ENCODE measurements around the gene MAP7D2.

MAP7D2 gene

DNA sequence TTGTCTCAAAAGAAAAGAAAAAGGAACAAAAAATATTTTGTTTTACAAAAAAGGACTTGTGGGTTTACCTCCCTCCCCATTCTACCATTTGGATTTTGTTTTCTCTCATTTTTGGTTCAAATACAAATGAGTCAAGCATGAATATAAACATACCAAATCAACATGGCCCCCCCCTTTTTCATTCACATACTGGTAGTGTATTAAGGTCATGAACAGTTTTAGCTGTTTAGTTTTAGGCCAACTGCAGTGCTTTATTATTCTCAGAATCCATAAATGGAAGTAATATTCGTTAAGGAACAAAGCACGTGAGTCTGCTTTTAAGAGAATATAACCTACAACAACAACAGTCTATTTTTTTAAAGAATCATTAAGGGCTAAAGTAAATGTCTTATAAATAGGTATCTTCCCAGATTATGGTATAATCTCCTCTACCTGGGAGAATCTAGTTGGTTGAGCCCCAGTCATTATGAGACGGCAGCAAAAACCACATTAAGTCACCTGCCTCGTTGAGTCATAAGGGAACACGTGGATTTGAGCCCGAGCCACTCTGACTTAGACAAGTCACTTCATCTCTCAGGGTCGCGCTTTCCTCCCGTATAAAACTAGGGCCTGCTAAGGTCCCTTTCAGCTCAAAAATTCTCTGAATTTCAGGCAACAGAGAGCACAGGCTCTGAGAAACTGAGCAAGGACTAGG, 152.5 kb downstream of the MAP7D2 start:
- DNase-seq = no peak

DNA sequence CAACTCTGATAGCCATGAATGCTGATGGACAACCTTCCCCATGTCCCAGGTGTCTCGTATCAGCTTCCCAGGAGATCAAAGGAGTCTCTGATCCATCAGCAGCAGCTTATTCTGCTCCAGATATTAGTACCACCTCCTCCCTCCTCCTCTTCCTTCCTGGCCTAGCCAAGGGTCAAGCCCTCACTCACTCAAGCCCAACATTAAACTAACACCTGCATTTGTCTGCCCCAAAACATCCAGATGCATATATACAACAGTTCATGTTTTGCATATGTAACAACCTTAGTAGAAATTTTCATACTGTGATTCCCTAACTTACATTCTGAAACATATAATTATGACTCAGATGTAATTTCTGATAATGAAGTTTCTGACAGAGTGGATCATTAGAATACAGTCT, 155.8 kb downstream of the MAP7D2 start:
- no peak for DNase-seq

DNA sequence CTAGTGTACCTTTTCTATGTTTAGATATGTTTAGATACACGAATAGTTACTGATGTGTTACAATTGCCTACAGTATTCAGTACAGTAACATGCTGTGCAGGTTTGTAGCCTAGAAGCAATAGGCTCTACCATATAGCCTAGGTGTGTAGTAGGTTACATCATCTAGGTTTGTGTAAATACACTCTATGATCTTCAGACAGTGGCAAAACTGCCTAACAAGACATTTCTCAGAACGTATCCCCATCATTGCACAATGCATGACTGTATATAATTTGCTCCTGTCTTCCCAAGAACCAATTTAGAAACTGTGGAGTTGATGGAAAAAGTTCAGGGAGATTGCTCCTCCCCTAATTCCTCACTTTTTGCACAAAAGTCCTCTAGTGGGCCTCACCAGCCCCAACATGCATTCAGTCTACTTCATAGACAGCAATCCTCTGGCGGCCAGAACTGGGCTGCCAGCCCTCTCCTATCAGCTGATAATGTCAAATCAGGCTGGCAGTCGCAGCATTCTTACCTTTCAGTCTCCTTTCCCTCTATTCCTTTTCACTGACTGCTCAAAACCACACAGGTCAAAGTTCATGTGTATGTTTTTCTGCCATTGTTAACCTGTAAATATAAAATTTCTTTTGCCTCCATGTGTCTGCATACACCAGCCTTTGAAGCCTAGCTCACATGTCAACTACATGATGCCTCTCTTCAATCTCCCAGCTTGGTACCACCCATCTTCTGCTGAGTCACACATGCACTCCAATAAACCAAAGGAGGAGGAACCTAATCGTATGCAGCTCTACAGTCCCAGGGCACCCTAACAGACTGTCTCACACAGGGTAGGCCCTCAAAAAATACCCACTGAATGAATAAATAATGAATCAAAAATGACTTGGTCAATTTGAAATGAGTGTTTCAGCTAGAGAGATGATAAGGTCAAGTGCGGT, 157.9 kb downstream of the MAP7D2 start:
- no peak for DNase-seq

DNA sequence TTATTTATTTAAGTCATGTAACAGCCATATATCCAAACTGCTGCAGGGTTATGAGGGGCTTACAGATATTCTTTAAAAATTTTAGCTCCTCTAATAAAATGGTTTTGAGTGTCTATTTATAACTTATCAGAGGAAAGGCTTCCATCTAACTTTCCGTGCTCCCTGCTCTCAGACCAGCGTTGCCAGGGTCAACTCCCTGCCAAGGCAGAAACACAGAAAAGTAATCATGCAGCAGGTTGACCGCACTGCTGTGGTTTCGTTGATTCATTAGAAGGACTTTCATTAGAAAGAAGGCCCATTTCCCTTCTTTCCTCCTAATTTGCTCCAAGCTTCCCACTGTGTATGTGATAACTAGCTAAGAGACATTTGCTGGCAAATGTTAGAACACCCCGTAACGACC, 159.8 kb downstream of the MAP7D2 start:
- no peak for DNase-seq
